ENCODE results near the gene NSD2.
A peak's percentile ranks its signal among the peaks of the same experiment; 100 is the strongest.

The NSD2 gene

GRCh38 chr4:1950369-1950768 lies 79.2 kb downstream of the NSD2 start:
- H3K9me3 Mint-ChIP-seq: no peaks in the 10 kb centered on the region
- H3K27me3 Mint-ChIP-seq: no peaks in the 10 kb centered on the region
- H3K4me3 Mint-ChIP-seq: no peak overlapping the region
- H3K36me3 Mint-ChIP-seq (ENCODE audit: insufficient read depth): peaks cover 11% of the 10 kb centered on the region
- peaks cover 5% of the 10 kb centered on the region for H3K4me1 Mint-ChIP-seq
- ATAC-seq (replicated peaks; ENCODE audit: extremely low read depth, poor library complexity, severe bottlenecking): no peak
- DNase-seq (ENCODE audit: low spot score in 2 of 2): no peak
- H3K27ac Mint-ChIP-seq (ENCODE audit: low read depth): no peak overlapping the region

DNA sequence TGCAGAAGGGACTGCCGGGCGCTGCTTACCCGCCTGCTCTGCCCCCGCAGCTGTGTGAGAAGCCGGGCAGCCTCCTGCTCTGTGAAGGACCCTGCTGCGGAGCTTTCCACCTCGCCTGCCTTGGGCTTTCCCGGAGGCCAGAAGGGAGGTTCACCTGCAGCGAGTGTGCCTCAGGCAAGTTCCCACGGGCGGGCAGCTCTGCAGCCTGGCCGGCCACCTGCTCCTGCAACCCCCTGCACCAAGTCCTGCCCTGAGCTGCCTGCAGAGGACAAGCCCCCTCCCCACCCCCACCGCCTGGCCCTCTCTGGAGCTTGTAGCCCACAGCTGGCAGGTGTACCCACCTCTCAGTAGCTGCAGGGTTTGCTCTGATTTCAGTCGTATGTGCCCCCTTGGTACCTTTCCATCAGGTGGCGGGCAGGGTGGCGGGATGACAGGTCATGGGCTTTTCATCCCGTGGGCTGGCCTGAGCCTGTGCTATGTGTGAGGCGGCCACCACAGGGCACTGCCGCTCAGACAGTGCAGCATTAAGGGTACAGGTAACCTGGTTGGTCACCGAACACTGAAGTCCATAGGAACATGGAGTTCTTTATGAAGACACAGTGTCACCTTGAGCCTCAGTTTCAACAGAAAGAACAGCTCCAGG lies 81.0 kb downstream of the NSD2 start:
- DNase-seq (ENCODE audit: low spot score in 2 of 2): no peak
- H3K36me3 Mint-ChIP-seq (ENCODE audit: insufficient read depth): peaks cover 12% of the 10 kb centered on the region
- ATAC-seq (replicated peaks; ENCODE audit: extremely low read depth, poor library complexity, severe bottlenecking): no peak
- no peaks in the 10 kb centered on the region for H3K9me3 Mint-ChIP-seq
- H3K27me3 Mint-ChIP-seq: no peaks in the 10 kb centered on the region
- no peak overlapping the region for H3K4me3 Mint-ChIP-seq
- no peak overlapping the region for H3K27ac Mint-ChIP-seq (ENCODE audit: low read depth)
- peaks cover 5% of the 10 kb centered on the region for H3K4me1 Mint-ChIP-seq

GRCh38 chr4:1952719-1953118 lies 81.5 kb downstream of the NSD2 start:
- no peaks in the 10 kb centered on the region for H3K27me3 Mint-ChIP-seq
- no peak for DNase-seq (ENCODE audit: low spot score in 2 of 2)
- H3K4me1 Mint-ChIP-seq: peaks cover 5% of the 10 kb centered on the region
- no peaks in the 10 kb centered on the region for H3K9me3 Mint-ChIP-seq
- no peak for ATAC-seq (replicated peaks; ENCODE audit: extremely low read depth, poor library complexity, severe bottlenecking)
- H3K4me3 Mint-ChIP-seq: no peak overlapping the region
- H3K36me3 Mint-ChIP-seq (ENCODE audit: insufficient read depth): peaks cover 12% of the 10 kb centered on the region
- H3K27ac Mint-ChIP-seq (ENCODE audit: low read depth): no peak overlapping the region

- Mint-ChIP-seq H3K9me3 (no peaks in the 10 kb centered on the region), H3K27me3 (no peaks in the 10 kb centered on the region), H3K4me3 (no peak overlapping the region), H3K36me3 (ENCODE audit: insufficient read depth) (peaks cover 11% of the 10 kb centered on the region), H3K27ac (ENCODE audit: low read depth) (no peak overlapping the region), H3K4me1 (peaks cover 5% of the 10 kb centered on the region)
- DNase-seq (ENCODE audit: low spot score in 2 of 2): no peak
- no peak for ATAC-seq (replicated peaks; ENCODE audit: extremely low read depth, poor library complexity, severe bottlenecking)
Observed at GRCh38 chr4:1953335-1953734, 82.1 kb downstream of the NSD2 start.

- peak overlapping the region; percentile 45 for H3K27ac Mint-ChIP-seq (ENCODE audit: low read depth)
- H3K36me3 Mint-ChIP-seq (ENCODE audit: insufficient read depth): peaks cover 24% of the 10 kb centered on the region
- no peak overlapping the region for H3K4me3 Mint-ChIP-seq
- DNase-seq (ENCODE audit: low spot score in 2 of 2): no peak
- H3K4me1 Mint-ChIP-seq: no peaks in the 10 kb centered on the region
- no peaks in the 10 kb centered on the region for H3K9me3 Mint-ChIP-seq
- ATAC-seq (replicated peaks; ENCODE audit: extremely low read depth, poor library complexity, severe bottlenecking): no peak
- H3K27me3 Mint-ChIP-seq: no peaks in the 10 kb centered on the region
Observed at GRCh38 chr4:1956631-1957030, 85.4 kb downstream of the NSD2 start.

- H3K27ac Mint-ChIP-seq (ENCODE audit: low read depth): no peak overlapping the region
- peaks cover 6% of the 10 kb centered on the region for H3K4me1 Mint-ChIP-seq
- H3K27me3 Mint-ChIP-seq: no peaks in the 10 kb centered on the region
- DNase-seq (ENCODE audit: low spot score in 2 of 2): no peak
- no peaks in the 10 kb centered on the region for H3K9me3 Mint-ChIP-seq
- peaks cover 30% of the 10 kb centered on the region for H3K36me3 Mint-ChIP-seq (ENCODE audit: insufficient read depth)
- no peak for ATAC-seq (replicated peaks; ENCODE audit: extremely low read depth, poor library complexity, severe bottlenecking)
- H3K4me3 Mint-ChIP-seq: no peak overlapping the region
Observed at GRCh38 chr4:1958276-1959103, 87.3 kb downstream of the NSD2 start.

DNA sequence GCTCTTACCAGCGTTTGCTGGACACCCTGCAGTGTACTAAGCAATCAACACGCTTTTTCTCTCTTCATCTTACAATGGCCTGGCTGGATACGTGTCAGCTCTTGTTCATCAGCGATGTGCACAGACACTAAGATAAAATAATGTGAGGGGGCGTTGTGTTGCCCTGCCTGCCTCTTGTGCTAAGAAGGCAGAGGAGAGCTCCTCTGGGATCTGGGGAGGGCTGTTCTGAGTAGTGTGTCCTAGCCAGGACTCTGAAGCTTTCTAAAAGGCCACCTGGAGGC lies 87.9 kb downstream of the NSD2 start:
- H3K27ac Mint-ChIP-seq (ENCODE audit: low read depth): no peak overlapping the region
- H3K9me3 Mint-ChIP-seq: no peaks in the 10 kb centered on the region
- no peak for ATAC-seq (replicated peaks; ENCODE audit: extremely low read depth, poor library complexity, severe bottlenecking)
- H3K27me3 Mint-ChIP-seq: no peaks in the 10 kb centered on the region
- peaks cover 9% of the 10 kb centered on the region for H3K4me1 Mint-ChIP-seq
- no peak for DNase-seq (ENCODE audit: low spot score in 2 of 2)
- H3K36me3 Mint-ChIP-seq (ENCODE audit: insufficient read depth): peaks cover 29% of the 10 kb centered on the region
- no peak overlapping the region for H3K4me3 Mint-ChIP-seq

GRCh38 chr4:1960170-1960825 lies 89.1 kb downstream of the NSD2 start:
- Mint-ChIP-seq H3K4me3 (no peak overlapping the region), H3K27ac (ENCODE audit: low read depth) (no peak overlapping the region), H3K36me3 (ENCODE audit: insufficient read depth) (peaks cover 32% of the 10 kb centered on the region), H3K9me3 (no peaks in the 10 kb centered on the region), H3K27me3 (no peaks in the 10 kb centered on the region), H3K4me1 (peaks cover 12% of the 10 kb centered on the region)
- no peak for DNase-seq (ENCODE audit: low spot score in 2 of 2)
- ATAC-seq (replicated peaks; ENCODE audit: extremely low read depth, poor library complexity, severe bottlenecking): no peak

DNA sequence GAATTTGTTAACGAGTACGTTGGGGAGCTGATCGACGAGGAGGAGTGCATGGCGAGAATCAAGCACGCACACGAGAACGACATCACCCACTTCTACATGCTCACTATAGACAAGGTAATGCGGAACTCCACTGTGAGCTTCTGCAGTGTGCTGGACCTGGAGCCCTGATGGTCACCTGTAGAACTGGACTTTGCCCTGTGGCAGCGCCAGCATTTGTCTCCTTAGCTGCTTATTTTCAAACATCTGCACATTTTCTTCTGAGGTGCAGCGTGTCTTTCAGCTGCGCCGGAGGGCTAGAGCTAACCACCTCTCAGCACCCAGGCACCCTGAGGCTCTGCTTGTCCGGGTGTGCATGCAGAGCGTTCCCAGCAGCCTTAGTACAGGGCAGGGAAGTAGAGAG lies 89.8 kb downstream of the NSD2 start:
- Mint-ChIP-seq H3K27me3 (no peaks in the 10 kb centered on the region), H3K9me3 (no peaks in the 10 kb centered on the region), H3K36me3 (ENCODE audit: insufficient read depth) (peaks cover 31% of the 10 kb centered on the region), H3K4me3 (no peak overlapping the region), H3K4me1 (peaks cover 12% of the 10 kb centered on the region), H3K27ac (ENCODE audit: low read depth) (peak overlapping the region; percentile 74)
- ATAC-seq (replicated peaks; ENCODE audit: extremely low read depth, poor library complexity, severe bottlenecking) (no peak), DNase-seq (ENCODE audit: low spot score in 2 of 2) (no peak)

GRCh38 chr4:1961563-1961962 lies 90.4 kb downstream of the NSD2 start:
- ATAC-seq (replicated peaks; ENCODE audit: extremely low read depth, poor library complexity, severe bottlenecking): no peak
- Mint-ChIP-seq H3K36me3 (ENCODE audit: insufficient read depth) (peaks cover 31% of the 10 kb centered on the region), H3K9me3 (no peaks in the 10 kb centered on the region), H3K27me3 (no peaks in the 10 kb centered on the region), H3K4me3 (no peak overlapping the region), H3K27ac (ENCODE audit: low read depth) (peak overlapping the region; percentile 74), H3K4me1 (peaks cover 12% of the 10 kb centered on the region)
- no peak for DNase-seq (ENCODE audit: low spot score in 2 of 2)

DNA sequence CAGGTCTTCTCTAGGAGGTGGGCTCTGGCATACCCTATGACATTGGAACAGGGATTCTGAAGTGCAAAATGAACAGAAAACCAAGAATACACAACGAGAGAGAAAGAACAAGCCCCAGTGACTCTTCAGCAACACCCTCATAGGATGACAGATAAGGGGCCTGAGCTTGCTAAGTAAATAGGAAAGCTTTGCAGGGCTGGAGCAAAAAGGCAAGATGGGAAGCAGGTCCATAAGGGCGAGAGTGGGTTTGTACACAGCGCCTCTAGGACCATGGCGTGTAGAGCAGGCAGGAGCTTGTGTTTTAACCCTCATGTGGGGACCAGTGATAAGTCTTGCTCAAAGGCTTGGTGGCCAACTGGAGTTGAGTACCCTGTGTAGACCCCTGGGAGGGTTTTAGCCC lies 91.8 kb downstream of the NSD2 start:
- no peak for ATAC-seq (replicated peaks; ENCODE audit: extremely low read depth, poor library complexity, severe bottlenecking)
- H3K27me3 Mint-ChIP-seq: no peaks in the 10 kb centered on the region
- H3K4me3 Mint-ChIP-seq: no peak overlapping the region
- H3K36me3 Mint-ChIP-seq (ENCODE audit: insufficient read depth): peaks cover 30% of the 10 kb centered on the region
- H3K9me3 Mint-ChIP-seq: no peaks in the 10 kb centered on the region
- peaks cover 12% of the 10 kb centered on the region for H3K4me1 Mint-ChIP-seq
- DNase-seq (ENCODE audit: low spot score in 2 of 2): no peak
- H3K27ac Mint-ChIP-seq (ENCODE audit: low read depth): no peak overlapping the region

GRCh38 chr4:1964443-1964842 lies 93.2 kb downstream of the NSD2 start:
- no peaks in the 10 kb centered on the region for H3K27me3 Mint-ChIP-seq
- H3K4me3 Mint-ChIP-seq: no peak overlapping the region
- no peaks in the 10 kb centered on the region for H3K9me3 Mint-ChIP-seq
- H3K4me1 Mint-ChIP-seq: peaks cover 12% of the 10 kb centered on the region
- DNase-seq (ENCODE audit: low spot score in 2 of 2) (no peak), ATAC-seq (replicated peaks; ENCODE audit: extremely low read depth, poor library complexity, severe bottlenecking) (no peak)
- peaks cover 23% of the 10 kb centered on the region for H3K36me3 Mint-ChIP-seq (ENCODE audit: insufficient read depth)
- no peak overlapping the region for H3K27ac Mint-ChIP-seq (ENCODE audit: low read depth)

DNA sequence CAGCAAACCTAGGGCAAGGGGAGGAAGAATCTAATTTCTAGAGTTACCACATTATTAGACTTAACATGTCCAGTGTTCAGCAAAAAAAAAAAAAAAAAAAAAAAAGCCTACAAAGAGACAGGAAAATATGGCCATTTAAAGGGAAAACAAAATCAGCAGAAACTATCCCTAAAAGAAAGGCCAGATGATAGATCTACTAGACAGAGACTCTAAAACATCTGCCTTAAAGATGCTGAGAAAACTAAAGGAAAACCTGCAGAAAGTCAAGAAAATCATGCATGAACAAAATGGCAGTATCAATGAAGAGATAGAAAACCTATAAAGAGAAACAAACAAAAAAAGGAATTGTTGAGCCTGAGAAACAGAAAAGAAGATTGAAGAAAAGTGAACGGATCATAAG lies 93.8 kb downstream of the NSD2 start:
- no peak overlapping the region for H3K4me3 Mint-ChIP-seq
- no peaks in the 10 kb centered on the region for H3K27me3 Mint-ChIP-seq
- H3K27ac Mint-ChIP-seq (ENCODE audit: low read depth): peak overlapping the region; percentile 6
- peaks cover 12% of the 10 kb centered on the region for H3K4me1 Mint-ChIP-seq
- no peak for DNase-seq (ENCODE audit: low spot score in 2 of 2)
- peaks cover 23% of the 10 kb centered on the region for H3K36me3 Mint-ChIP-seq (ENCODE audit: insufficient read depth)
- H3K9me3 Mint-ChIP-seq: no peaks in the 10 kb centered on the region
- ATAC-seq (replicated peaks; ENCODE audit: extremely low read depth, poor library complexity, severe bottlenecking): no peak
